Ammon's horn (tissue), 1 donor: Measurements from ENCODE around the gene CASKIN2.

Experiments
- DNase-seq: peaks from one replicate; pipeline ENCODE4 v3.0.0-alpha.2; 2016; ENCODE audit warnings: low spot score

Gene CASKIN2

DNA sequence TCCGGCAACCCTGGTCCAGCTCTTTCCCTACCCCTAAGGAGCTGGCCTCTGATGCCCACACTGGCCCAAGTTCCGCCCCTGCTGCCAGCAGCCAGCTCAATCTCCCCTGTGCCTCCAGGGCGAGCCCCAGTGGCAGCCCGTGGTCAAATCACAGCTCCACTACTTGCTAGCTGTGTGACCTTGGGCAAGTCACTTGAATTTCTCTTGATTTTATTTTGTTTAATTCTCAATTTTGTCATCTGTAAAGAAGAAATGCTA lies 10.3 kb downstream of the CASKIN2 start:
- DNase-seq: no peak

DNA sequence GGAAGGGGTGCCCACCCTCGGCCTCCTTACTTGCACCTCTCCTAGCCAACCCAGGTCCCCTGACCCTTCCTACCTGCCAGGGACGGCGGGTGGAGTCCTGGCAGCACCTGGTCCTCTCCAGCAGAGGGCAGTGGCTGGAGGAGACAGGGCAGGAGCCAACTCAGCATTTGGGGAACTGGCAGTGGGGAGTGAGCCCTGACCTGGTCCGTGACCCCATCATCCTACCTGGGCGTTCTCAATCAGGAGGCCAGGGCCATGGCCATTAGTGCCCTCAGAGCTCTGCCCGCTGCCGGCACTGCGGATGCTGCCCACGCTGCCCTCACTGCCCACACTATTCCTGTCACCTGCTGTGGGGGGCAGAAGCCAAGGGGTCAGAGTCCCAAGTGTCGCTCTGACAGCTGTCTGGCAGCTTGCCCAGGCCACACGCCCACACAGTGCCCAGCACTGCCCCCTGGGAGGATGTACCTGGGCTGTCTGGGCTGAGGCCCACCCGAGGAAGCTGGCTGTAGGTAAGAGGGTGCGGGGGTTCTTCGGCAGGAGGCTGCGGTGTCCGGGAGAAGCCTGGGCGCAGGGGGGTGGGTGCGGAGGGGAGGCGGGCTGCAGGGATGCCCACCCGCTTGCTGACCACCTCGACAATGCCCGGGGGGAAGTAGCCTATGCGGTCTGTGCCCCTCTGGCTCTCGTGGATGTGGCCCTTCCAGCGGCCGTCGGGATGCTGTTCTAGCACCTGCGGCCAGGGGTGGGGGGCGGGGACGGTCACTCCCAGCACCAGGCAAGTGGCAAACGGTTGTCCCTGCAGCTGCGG lies 10.8 kb downstream of the CASKIN2 start:
- DNase-seq: no peak

DNA sequence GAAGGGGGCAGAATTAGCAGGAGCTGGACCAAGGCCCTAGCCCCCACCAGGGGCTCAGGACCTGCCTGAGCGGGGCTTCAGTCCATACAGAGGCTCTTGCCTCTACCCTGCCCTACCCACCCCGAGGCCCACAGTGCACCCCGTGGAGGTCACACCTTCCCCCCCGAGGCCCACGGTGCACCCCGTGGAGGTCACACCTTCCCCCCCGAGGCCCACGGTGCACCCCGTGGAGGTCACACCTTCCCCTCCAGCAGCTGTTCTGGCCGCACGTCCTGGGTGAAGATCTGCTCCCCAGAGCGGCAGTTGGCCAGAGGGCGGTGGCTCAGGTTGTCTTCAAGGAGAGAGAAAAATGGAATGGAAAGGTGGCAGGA lies 11.4 kb downstream of the CASKIN2 start:
- no peak for DNase-seq

DNA sequence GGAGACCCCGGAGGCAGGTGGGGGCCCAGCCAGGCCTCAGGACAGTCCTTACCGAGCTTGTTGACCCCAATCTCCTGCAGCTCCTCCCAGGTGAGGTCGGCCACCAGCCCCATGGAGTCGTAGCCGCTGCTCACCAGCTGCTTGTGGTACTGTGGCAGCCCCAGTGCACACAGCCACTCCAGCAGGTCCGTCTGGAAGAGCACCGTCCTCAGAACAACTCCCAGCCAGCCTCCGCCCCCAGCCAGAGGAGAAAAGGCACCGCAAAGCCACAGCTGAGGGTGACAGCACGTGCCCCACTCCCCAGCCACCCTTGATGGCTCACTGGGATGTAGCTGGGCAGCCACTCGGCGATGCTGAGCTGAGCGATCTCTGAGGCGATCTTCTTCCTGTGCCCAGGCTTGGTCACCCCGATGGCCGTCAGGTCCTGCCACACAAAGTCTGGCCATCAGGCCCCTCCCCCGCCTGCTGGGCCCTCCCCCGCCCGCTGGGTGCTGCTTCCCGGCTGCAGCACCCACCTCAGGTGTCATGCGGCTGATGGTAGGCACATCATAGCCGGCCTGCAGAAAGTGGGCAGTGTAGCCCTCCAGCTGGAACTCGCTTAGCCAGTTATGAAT lies 11.9 kb downstream of the CASKIN2 start:
- no peak for DNase-seq

DNA sequence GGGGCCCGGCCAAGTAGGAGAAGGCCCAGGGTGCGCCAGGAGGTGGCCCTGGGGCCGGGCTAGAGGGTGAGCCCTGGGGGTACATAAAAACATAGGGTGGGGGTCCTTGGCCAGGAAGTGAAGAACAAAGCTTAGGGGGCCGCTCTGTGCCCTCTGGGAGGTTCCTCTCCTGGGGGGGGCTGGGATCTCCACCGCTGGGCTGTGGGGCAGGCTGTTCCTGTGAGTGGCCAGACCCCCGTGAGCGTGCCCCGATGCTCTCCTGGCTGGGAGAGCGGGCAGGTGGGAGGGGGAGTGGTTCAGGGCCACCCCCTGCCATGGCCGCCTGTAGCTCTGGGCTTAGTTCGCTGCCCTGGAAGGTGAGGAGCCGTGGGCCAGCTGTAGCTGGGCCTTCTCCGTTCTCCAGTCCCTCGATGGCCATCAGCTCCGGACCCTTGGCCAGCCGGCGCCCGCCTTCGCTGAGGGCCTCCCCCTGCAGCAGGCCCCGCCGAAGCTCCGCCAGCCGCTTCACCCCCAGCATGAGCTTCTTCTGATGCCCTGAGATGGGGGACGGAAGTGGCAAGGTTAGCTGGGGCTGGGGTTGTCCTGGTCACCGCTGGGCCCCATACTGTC lies 12.5 kb downstream of the CASKIN2 start:
- DNase-seq: no peak

DNA sequence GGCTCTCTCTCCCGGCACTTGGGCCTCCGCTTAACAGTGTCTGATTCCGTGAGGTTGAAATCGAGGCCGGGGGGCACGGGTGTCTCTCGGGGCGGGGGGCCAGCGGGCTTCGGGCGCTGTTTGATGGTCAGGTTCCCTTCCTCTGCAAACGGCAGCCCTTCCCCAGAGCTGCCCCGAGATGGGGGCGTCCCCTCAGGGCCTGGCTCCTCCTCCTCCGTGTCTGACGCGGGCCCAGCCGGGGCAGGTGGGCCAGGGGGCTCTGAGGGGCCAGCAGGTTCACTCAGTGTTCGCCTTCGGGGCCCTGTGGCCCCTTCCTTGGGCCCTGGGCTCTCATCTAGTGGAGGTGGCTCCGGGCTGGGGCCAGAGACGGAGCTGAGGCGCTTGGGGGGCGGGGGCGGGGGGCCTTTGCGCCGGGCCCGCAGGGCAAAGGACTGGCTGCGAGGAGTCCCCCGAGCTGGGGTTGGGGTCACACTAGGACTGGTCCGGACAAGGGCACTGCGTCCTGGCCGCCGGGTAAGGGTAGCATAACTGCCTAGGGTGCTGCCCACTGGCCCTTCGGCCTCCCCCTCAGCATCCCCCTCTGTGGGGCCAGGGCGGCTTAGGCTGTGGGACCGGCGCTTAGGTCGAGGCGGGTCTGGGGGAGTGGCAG lies 13.1 kb downstream of the CASKIN2 start:
- no peak for DNase-seq

DNA sequence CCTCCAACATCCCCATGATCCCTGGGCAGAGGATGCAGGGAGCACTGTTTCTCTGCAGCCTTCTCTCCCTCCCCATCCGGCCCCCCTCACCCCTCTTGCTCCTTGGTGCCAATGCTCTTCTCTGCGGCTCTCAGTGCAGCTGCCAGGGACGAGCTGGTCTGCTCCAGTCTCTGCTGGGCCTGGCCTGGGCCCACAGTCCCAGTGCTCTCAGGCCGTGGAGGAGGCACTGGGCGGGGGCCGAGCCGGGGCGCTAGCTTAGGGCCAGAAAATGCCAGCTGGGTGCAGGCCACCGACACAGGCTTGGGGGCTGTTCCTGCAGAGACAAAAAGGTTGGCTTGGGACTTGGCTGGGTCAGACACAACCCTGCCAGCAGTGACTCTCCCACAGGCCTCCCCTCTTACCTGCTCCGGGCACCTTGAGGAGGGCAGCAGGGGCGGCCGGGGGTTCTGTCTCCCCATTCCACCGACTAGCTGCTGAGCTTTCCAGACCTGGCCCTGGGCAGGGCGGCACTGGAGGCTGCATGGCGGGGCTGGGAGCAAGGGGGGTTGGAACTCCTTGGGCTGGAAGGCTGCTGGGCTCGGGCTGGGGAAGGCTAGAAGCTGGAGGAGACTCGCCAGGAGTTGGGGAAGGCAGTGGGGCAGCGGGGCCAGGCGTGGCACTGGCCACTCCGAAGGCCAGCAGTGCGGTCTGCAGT lies 13.8 kb downstream of the CASKIN2 start:
- peak; percentile 90 for DNase-seq

DNA sequence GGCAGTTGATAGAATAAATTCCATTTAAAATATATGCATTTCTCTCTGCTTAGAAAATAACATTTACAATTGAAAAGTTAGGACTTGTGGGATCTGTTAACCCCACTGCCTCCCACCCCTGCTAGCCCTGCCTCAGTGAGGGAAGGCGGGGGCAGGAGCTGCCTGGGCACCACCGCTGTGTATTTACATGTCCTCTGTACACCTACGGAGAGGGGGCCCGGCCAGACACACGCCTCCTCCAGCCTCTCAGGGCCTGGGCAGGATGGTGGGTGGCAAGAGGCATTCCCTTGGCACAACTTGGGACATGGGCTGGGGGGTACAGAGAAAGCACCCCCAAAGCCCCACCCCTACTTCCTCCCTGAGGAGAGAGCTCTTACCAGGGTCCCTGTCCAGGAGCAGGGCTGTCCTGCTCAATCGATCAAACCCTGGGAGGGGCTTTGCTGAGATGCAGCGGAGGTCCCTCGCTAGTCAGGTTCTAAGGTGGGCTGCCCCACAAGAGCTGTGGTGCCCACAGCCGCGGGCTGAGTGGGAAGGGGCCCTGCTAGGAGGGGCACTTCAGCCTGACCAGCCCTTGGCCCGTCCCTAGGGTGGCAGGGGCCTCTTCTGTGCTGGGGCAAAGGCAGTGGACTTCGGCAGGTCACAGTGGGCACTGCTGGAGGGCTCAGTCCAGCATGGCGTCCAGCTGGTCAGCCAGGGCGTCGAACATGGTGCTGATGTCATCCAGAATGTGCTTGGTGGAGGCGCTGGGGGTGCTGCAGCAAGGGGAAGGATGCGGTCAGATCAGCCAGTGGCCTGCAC lies 14.7 kb downstream of the CASKIN2 start:
- no peak for DNase-seq

DNA sequence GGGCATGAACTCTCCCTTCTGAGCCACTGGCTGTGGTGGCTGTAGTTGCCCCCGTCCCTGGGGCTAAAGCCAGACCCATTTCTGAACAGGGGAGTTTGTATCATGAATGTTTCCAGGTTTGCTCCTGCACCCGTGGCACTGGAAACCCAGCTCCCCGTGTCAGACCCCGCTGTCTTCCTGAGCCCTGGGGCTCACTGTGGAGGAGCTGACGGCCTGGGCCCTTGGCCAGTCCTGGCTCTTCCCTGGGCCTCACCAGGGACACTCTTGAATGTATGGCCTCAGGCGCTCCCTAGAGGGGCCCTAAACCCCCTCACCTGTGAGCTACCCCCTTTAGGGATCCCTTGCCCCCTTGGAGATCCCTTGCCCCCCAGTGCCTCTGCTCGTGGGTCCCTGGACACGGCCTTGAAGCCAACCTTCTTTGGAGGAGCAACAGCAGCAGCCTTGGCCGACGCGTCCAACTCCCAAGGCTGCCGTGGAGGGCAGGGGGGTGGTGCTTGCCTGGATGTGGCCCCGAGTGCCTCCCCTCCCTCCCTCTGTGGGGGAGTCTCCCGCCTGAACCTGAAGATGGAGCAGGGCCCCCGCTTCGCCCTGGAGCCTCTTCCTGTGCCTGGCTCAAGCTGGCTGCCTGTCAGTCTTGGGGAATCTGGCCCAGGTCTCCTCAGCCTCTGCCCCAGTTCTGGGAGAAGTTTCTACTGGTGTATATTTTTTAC lies 15.9 kb downstream of the CASKIN2 start:
- DNase-seq: no peak

DNA sequence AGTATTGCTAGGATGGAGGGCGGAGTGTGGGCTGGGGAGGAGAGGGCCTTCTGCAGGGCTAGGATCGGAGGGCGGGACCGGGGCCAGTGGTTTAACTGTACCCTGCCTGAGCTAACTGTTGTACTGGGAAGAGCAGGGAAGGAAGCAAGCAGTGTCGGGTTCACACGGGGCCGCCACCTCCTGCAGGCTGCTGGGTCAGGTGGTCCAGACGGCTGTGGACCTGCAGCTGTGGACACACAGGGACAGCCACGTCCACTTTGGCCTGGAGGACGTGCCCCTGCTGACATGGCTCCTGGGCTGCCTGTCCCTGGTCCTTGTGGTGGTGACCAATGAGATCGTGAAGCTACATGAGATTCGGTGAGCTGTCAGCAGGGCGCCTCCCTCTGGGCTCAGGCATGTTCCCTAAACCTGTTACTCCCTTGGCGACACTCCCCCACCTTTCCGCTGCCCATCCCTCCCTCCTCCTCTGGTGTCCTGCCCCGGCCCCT lies 16.6 kb downstream of the CASKIN2 start:
- DNase-seq: no peak

DNA sequence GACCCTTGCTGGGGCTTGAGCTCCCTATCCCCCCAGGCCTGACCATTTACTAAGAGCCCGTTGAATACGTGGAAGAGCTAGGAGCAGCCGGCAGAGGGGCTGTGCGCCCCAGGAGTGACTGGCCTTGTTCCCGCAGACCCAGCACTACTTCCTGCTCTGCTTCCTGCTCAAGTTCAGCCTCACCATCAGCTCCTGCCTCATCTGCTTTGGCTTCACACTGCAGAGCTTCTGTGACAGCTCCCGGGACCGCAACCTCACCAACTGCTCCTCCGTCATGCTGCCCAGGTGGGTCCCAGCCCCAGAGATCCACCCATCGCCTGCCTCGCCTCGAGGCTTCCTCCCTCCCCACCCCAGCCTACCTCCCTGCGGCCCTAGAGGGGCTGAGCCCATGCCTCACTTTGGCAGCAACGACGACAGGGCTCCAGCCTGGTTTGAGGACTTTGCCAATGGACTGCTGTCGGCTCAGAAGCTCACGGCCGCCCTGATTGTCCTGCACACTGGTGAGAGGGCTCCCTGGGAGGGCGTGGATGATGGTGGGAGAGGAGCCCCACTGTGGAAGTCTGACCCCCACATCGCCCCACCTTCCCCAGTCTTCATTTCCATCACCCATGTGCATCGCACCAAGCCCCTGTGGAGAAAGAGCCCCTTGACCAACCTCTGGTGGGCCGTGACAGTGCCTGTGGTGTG lies 17.2 kb downstream of the CASKIN2 start:
- DNase-seq: no peak

DNA sequence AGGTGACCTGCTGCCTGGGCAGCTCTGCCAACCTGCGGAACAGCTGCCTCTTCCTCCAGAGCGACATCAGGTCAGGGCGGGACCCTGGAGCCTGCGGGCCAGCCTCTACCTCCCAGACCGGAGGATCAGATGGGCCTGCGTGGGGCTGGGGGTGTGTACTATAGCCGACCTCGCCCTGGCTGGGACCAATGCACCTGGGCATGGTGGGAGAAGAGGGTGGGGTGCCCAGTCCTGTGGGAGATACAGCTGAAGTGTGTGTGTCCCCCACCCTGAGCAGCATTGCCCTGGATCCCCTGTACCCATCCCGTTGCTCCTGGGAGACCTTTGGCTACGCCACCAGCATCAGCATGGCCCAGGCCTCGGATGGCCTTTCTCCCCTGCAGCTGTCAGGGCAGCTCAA lies 19.3 kb downstream of the CASKIN2 start:
- DNase-seq: no peak

DNA sequence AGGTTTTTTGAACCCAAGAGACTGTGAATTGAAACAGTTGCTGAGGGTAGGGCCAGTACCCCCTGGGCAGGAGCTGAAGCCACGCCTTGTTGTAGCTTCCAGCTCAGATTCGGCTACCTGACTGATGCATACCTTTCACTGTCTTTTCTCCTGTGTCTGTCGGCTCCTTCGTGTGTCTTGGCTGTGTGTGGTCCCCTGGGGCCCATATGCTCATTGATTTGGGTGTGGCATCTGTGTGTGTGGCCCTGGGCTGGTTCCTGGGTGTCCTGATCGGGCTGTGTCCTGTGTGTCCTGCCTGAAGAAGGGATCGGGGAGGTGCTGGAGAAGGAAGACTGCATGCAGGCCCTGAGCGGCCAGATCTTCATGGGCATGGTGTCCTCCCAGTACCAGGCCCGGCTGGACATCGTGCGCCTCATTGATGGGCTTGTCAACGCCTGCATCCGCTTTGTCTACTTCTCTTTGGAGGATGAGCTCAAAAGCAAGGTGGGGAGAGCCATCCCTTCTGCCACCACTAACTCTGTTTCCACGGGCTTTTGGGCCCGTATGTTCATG lies 20.9 kb downstream of the CASKIN2 start:
- DNase-seq: no peak

DNA sequence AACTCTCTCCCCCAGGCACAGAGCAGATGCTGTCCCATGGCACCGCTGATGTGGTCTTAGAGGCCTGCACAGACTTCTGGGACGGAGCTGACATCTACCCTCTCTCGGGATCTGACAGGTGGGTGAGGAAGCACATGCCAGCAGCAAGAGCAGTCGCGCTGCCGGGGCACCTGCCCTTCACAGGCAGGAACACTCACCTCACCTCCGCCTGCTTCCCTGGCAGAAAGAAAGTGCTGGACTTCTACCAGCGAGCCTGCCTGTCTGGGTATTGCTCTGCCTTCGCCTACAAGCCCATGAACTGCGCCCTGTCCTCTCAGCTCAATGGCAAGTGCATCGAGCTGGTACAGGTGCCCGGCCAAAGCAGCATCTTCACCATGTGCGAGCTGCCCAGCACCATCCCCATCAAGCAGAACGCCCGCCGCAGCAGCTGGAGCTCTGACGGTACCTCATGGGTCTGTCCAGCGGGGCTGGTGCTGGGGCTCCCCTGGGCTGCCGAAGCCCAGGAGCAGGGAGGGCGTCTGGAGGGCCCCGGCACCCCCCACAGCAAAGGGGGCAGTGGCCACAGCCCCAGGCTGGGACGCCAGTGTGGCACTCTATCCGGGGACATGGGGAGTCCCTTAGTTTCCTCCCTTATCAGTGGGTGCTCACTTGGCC lies 21.7 kb downstream of the CASKIN2 start:
- DNase-seq: no peak

DNA sequence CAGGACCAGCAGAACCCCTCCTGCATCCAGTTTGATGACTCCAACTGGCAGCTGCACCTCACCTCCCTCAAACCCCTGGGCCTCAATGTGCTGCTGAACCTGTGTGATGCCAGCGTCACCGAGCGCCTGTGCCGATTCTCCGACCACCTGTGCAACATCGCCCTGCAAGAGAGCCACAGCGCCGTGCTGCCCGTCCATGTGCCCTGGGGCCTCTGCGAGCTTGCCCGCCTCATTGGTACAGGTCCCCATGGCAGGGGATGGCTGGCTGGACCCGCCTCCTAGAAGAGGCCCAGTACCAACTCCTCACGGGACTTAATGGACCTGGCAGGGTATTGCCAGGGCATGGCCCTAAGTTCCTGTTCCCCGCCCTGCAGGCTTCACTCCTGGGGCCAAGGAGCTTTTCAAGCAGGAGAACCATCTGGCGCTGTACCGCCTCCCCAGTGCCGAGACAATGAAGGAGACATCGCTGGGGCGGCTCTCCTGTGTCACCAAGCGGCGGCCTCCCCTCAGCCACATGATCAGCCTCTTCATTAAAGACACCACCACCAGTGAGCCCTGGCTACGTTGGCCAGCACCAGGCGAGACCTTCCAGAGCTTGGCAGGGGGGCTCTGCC lies 22.7 kb downstream of the CASKIN2 start:
- DNase-seq: no peak

DNA sequence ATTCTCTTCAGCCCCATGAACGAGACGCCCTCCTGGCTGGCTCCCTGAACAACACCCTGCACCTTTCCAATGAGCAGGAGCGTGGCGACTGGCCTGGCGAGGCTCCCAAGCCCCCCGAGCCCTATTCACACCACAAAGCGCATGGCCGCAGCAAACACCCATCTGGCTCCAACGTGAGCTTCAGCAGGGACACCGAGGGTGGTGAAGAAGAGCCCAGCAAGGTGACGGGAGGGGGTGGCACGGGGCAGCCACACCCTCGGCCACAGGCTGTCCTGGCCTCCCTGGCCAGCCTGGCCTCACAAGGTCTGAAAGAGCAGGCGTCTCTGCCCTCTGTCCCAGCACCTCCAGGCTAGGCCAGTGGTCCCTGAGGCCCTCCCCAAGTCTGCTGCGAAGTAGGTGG lies 23.7 kb downstream of the CASKIN2 start:
- DNase-seq: no peak

DNA sequence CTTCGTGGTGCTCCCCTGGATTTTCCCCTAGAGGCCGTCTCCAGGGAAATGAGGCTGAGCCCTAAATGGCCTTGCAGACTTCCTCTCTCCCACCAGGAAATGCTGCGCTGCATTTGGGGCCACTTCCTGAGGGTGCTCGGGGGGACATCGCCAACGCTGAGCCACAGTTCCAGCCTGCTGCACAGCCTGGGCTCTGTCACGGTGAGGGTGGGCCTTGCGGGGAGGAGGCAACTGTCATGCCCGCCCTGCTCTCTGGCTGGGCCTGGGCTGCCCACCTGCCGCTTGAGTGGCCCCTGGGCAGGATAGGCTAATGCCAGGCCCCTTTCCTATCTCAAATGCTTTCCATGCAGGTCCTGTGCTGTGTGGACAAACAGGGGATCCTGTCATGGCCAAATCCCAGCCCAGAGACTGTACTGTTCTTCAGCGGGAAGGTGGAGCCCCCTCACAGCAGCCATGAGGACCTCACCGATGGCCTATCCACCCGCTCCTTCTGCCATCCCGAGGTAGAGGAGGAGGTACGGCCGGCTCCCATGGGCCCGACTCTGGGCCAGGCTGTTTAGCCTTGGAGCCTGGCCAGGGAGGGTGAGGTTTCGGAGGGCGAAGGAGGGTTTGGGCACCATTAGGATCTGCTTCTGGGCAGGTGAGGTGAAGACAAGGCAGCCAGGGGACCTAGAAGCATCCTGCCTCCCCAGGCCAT lies 24.2 kb downstream of the CASKIN2 start:
- DNase-seq: no peak

DNA sequence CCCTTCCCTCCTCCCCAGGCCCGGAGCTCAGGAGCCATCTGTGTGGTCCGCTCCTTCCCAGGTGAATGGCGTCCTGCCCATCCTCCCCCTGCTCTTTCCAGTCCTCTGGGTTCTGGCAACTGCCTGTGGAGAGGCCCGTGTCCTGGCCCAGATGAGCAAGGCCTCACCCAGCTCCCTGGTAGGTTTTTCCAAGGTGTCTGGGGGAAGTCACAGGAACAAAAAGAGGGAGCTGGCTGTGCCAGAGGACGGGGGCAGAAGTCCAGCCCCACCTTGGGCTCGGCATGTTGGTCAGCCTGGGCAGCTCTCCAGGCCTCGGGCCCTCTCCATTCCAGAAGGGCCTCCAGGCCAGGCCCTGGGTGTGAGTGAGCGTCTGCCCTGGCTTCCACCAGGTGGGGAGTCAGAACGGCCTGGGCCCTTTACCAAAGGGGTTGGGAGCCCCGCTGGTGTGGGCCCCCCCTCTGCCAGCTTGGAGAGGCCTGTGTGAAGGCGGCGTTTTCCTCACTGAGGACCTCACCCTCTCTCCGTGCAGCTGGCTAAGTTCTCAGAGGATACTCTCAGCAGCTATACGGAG lies 25.1 kb downstream of the CASKIN2 start:
- DNase-seq: no peak
